HepG2 (cell line): ENCODE data around the gene RDH14. TPM values are rescaled to one million over a fixed set of nuclear protein-coding genes. Genes with fewer than 3 reads are reported as not detected.

Experiments used
- ATAC-seq: fragments of 200-7000 bp; cut with Tn5 transposase; 3 replicates; pipeline ENCODE4 v1.9.1; 2020; ENCODE audit warnings: mild to moderate bottlenecking, moderate library complexity
- BruUV-seq: library from RNA; stranded (reverse); fragments of 400-500 nt; replicated peaks from 2 replicates; lab custom pipeline; 2021; lab: Mats Ljungman, UMichigan
- CTCF ChIA-PET: fragments of 300-600 bp; formaldehyde crosslinking; extraction: SDS; loops from one replicate; lab custom pipeline; 2021; ENCODE audit warnings: low total read pairs, inconsistent platforms, low intra/inter-chr PET ratio; lab: Yijun Ruan, JAX
- POLR2A ChIA-PET: fragments of 350-600 bp; sonication (Branson Sonifier 250); formaldehyde crosslinking; loops from one replicate; lab custom pipeline; 2020; ENCODE audit warnings: antibody characterized with exemption, inconsistent platforms; lab: Yijun Ruan, JAX
- DNase-seq: peaks from one replicate; pipeline ENCODE4 v3.0.0-alpha.2; 2015; ENCODE audit warnings: low spot score
- FAIRE-seq: peaks from 3 replicates; lab custom pipeline; 2011; peaks lifted over from hg19 to GRCh38; lab: Jason Lieb, UNC
- H2AFZ ChIP-seq: one replicate; pipeline ENCODE4 v1.6.1; 2011; ENCODE audit warnings: low read length, inconsistent platforms
- H3K27ac ChIP-seq: fragments of 300-600 bp; 3 replicates; pipeline ENCODE4 v1.8.0; 2011; ENCODE audit warnings: mixed run types, mild to moderate bottlenecking, mixed read lengths, low read length, inconsistent platforms; ENCODE audit not compliant: insufficient read depth; ENCODE audit errors: extremely low read length
- H3K27me3 ChIP-seq, 2 experiments: fragments of 200-600 bp in 1 of 2; 2 replicates in 1 of 2; 3 replicates in 1 of 2; pipeline versions ENCODE4 v1.6.0 to v1.8.0; 2011; ENCODE audit warnings: low read length in 2 of 2, mild to moderate bottlenecking in 2 of 2, moderate library complexity in 2 of 2, inconsistent platforms in 1 of 2; ENCODE audit not compliant: insufficient read depth in 2 of 2, control insufficient read depth in 1 of 2
- H3K36me3 ChIP-seq, 2 experiments: fragments of 200-600 bp in 1 of 2; replicated peaks in 1 of 2; 2 replicates in 1 of 2; 3 replicates in 1 of 2; pipeline versions ENCODE4 v1.5.1 to v1.8.0; 2011; ENCODE audit warnings: low read length in 2 of 2, inconsistent platforms in 1 of 2; ENCODE audit not compliant: insufficient read depth in 2 of 2, control insufficient read depth in 1 of 2
- H3K4me1 ChIP-seq: 2 replicates; pipeline ENCODE4 v1.5.1; 2012; ENCODE audit warnings: low read length, inconsistent platforms; ENCODE audit not compliant: insufficient read depth
- H3K4me2 ChIP-seq: 2 replicates; pipeline ENCODE4 v1.6.0; 2011; ENCODE audit warnings: low read depth, low read length, inconsistent platforms
- H3K4me3 ChIP-seq, 3 experiments: fragments of 200-600 bp in 1 of 3; sonication (generic), shearing (Covaris generic) in 1 of 3; replicated peaks in 1 of 3; 2 replicates each; pipeline ENCODE4 v1.5.1; 2011 to 2016; ENCODE audit warnings: low read length in 3 of 3, inconsistent platforms in 2 of 3, low read depth in 2 of 3, mild to moderate bottlenecking in 2 of 3, control low read depth in 1 of 3, mixed read lengths in 1 of 3; ENCODE audit not compliant: insufficient read depth in 1 of 3
- H3K79me2 ChIP-seq: one replicate; pipeline ENCODE4 v1.6.1; 2011; ENCODE audit warnings: low read length, inconsistent platforms; ENCODE audit not compliant: insufficient read depth
- H3K9ac ChIP-seq: 2 replicates; pipeline ENCODE4 v1.6.0; 2011; ENCODE audit warnings: mild to moderate bottlenecking, low read depth, low read length, inconsistent platforms; ENCODE audit not compliant: insufficient read depth
- H3K9me3 ChIP-seq: 2 replicates; pipeline ENCODE4 v1.5.1; 2012; ENCODE audit warnings: mild to moderate bottlenecking, low read length
- H4K20me1 ChIP-seq: 2 replicates; pipeline ENCODE4 v1.6.0; 2011; ENCODE audit warnings: inconsistent platforms, mild to moderate bottlenecking, low read length, moderate library complexity; ENCODE audit not compliant: insufficient read depth
- ARNT2 ChIP-seq: sonication (generic); formaldehyde crosslinking; IDR thresholded peaks from 2 replicates; pipeline ENCODE4 v1.8.0; 2022; ENCODE audit warnings: mild to moderate bottlenecking, low read depth, missing genetic modification reagents, moderate library complexity
- ESRRA ChIP-seq: sonication (generic); formaldehyde crosslinking; IDR thresholded peaks from 2 replicates; pipeline ENCODE4 v1.5.1; 2020; ENCODE audit warnings: mild to moderate bottlenecking, low read depth, missing genetic modification reagents
- KDM5A ChIP-seq: fragments of 200-600 bp; sonication (generic); IDR thresholded peaks from 2 replicates; pipeline ENCODE4 v1.7.0; 2018; ENCODE audit warnings: antibody characterized with exemption, mild to moderate bottlenecking, low read length, borderline replicate concordance
- NR2F6 ChIP-seq, 2 experiments: IDR thresholded peaks; 2 replicates each; pipeline ENCODE4 v1.6.1; 2016; ENCODE audit warnings: antibody characterized with exemption in 1 of 2, mild to moderate bottlenecking in 1 of 2
- POLR2AphosphoS2 ChIP-seq: IDR thresholded peaks from 2 replicates; pipeline ENCODE4 v1.6.1; 2011; ENCODE audit warnings: low read depth, low read length, improper control_type of control experiment
- RAD51 ChIP-seq: fragments of 450-650 bp; IDR thresholded peaks from 2 replicates; pipeline ENCODE4 v1.6.1; 2016; ENCODE audit warnings: borderline replicate concordance
- SIN3A ChIP-seq: IDR thresholded peaks from 2 replicates; pipeline ENCODE4 v1.6.1; 2011; ENCODE audit warnings: low read depth, mild to moderate bottlenecking, control low read depth, low read length, borderline replicate concordance
- SIN3B ChIP-seq: fragments of 150-350 bp; IDR thresholded peaks from 2 replicates; pipeline ENCODE4 v1.6.1; 2014; ENCODE audit warnings: low read length
- ZNF3 ChIP-seq: IDR thresholded peaks from 2 replicates; pipeline ENCODE4 v1.7.0; 2017; ENCODE audit warnings: inconsistent platforms
- ZNF883 ChIP-seq: sonication (generic); formaldehyde crosslinking; IDR thresholded peaks from 2 replicates; pipeline ENCODE4 v1.5.1; 2020; ENCODE audit warnings: mild to moderate bottlenecking, missing genetic modification reagents; ENCODE audit errors: not compliant biosample characterization
- in situ Hi-C: cut with HindIII; loops from 2 replicates; pipeline ENCODE4 v1.10.0; 2017; ENCODE audit warnings: low pct_unique_long_range_greater_than_20kb; ENCODE audit not compliant: extremely low pct_ligation_motif_present
- intact Hi-C: fragments of 100-400 bp; cut with micrococcal nuclease; formaldehyde crosslinking; loops from one replicate; pipeline ENCODE4 v1.10.0; 2022; ENCODE audit not compliant: unreplicated experiment
- polyA plus RNA-seq, 8 experiments: library from polyadenylated mRNA; depleted of rRNA in 3 of 8; stranded (reverse) in 7 of 8; unstranded in 1 of 8; fragments of >200 nt; fragmentation: Illumina TruSeq in 4 of 8; extraction: Trizol in 4 of 8; gene quantifications; 2 replicates each; pipeline versions ENCODE4 v1.2.1 to v1.2.3, GENCODE V29; 2011 to 2016; ENCODE audit warnings: low read depth in 4 of 8, missing spikeins in 1 of 8, mixed read lengths in 1 of 8; ENCODE audit not compliant: insufficient read depth in 1 of 8
- total RNA-seq, 5 experiments: library from RNA; depleted of rRNA; stranded (reverse); fragments of >200 nt; fragmentation: Illumina TruSeq; extraction: Trizol; gene quantifications; 2 replicates each; pipeline ENCODE4 v1.2.3, GENCODE V29; 2016; ENCODE audit warnings: low read depth in 1 of 5
- TF ChIP-seq, protein P1 (sequence below): sonication (generic); formaldehyde crosslinking; conservative IDR thresholded peaks from 2 replicates; pipeline ENCODE4 v1.4.0; 2020; ENCODE audit warnings: missing genetic modification reagents
- TF ChIP-seq, protein P2 (sequence below): IDR thresholded peaks from 2 replicates; pipeline ENCODE4 v1.6.1; 2012; ENCODE audit warnings: inconsistent platforms

Gene RDH14
- total and polyA plus RNA-seq, 2 of the 13 experiments (the other 11 are each of a cell fraction or from before 2014, with no cell fraction given), result 27.4 to 39.9 TPM

DNA sequence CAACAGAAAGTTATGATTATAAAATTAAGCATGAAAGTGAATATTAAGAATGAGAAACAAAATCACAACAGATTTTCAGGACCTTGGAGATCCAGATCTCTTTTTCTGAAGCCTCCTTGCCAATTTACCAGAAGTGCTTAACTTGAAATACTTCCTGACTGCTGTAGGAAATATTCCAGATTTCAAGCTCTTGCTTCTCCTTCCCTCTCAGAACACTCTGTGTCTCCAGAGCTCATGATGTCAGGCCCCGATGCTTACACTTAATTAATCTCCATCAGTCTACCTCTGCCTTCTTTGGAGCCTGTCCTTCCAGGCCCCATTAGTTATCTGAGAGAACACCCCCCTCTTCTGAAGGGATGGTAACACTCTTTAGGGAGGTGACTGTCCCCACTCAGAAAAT lies 49.6 kb upstream of the RDH14 start (continued):
- no peak for TF ChIP-seq ESRRA

DNA sequence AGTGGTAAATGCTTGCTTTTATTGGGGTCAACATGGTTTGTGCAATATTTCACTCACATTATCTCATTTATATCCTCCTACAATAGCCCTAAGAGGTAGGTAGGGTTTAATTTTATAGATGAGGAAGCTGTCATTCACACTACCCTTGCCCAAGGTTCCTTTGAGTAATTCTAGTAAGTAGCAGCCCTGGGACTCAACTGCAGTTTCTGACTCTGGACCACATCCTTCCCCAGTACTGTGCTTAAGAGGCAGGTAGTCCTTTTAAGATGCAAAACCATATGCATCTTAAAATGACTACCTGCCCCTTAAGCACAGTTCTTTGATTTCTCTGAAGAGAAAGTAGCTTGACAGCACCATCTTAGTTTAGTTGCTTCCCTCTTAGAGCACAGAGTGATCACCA lies 44.7 kb upstream of the RDH14 start:
- FAIRE-seq (no peak), ATAC-seq (no peak), DNase-seq (no peak)
- BruUV-seq, result no TSS peak
- no peaks in the 10 kb centered on the region for H3K4me1 ChIP-seq
- no peaks in the 10 kb centered on the region for H3K79me2 ChIP-seq
- H3K27me3 ChIP-seq, result no peaks in the 10 kb centered on the region
- H2AFZ ChIP-seq, result no peak overlapping the region
- ChIA-PET POLR2A (no interaction called here), CTCF (no interaction called here)
- no peak overlapping the region for H3K27ac ChIP-seq
- no peaks in the 10 kb centered on the region for H3K36me3 ChIP-seq
- no peak overlapping the region for H3K4me2 ChIP-seq
- no peak overlapping the region for H3K9ac ChIP-seq
- no peaks in the 10 kb centered on the region for H3K9me3 ChIP-seq
- H3K4me3 ChIP-seq, result no peak overlapping the region
- TF ChIP-seq, protein P1, sequence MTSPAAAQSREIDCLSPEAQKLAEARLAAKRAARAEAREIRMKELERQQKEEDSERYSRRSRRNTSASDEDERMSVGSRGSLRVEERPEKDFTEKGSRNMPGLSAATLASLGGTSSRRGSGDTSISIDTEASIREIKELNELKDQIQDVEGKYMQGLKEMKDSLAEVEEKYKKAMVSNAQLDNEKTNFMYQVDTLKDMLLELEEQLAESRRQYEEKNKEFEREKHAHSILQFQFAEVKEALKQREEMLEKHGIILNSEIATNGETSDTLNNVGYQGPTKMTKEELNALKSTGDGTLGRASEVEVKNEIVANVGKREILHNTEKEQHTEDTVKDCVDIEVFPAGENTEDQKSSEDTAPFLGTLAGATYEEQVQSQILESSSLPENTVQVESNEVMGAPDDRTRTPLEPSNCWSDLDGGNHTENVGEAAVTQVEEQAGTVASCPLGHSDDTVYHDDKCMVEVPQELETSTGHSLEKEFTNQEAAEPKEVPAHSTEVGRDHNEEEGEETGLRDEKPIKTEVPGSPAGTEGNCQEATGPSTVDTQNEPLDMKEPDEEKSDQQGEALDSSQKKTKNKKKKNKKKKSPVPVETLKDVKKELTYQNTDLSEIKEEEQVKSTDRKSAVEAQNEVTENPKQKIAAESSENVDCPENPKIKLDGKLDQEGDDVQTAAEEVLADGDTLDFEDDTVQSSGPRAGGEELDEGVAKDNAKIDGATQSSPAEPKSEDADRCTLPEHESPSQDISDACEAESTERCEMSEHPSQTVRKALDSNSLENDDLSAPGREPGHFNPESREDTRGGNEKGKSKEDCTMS, result no peak
- TF ChIP-seq KDM5A, result no peak
- TF ChIP-seq NR2F6 (IDR thresholded peaks at IDR 0.05), result no peak
- TF ChIP-seq NR2F6 (CRISPR knock-in tag; IDR thresholded peaks at IDR 0.05), result no peak
- no peak for TF ChIP-seq ZNF3 (CRISPR knock-in tag)
- no peak for TF ChIP-seq ZNF883
- TF ChIP-seq RAD51, result no peak
- no peak for TF ChIP-seq ARNT2
- TF ChIP-seq SIN3B, result no peak
- TF ChIP-seq, protein P2, sequence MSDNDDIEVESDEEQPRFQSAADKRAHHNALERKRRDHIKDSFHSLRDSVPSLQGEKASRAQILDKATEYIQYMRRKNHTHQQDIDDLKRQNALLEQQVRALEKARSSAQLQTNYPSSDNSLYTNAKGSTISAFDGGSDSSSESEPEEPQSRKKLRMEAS, result no peak
- TF ChIP-seq POLR2AphosphoS2, result no peak
- TF ChIP-seq SIN3A, result no peak
- in situ Hi-C loops, result no loop called here
- intact Hi-C loops, result no loop called here
- no peaks in the 10 kb centered on the region for H4K20me1 ChIP-seq
